CD4-positive, alpha-beta T cell treated with Interleukin-17A for 1 hour (primary cell): ENCODE measurements around the gene MLIP.
"Not testable (repeated sequence)": the region's sequence is repeated elsewhere in the genome, so short reads cannot be mapped to it uniquely, and the experiment has no call there.

Experiments
- DNase-seq: peaks from one replicate; pipeline ENCODE4 v3.0.0-alpha.2; 2020

Gene MLIP

DNA sequence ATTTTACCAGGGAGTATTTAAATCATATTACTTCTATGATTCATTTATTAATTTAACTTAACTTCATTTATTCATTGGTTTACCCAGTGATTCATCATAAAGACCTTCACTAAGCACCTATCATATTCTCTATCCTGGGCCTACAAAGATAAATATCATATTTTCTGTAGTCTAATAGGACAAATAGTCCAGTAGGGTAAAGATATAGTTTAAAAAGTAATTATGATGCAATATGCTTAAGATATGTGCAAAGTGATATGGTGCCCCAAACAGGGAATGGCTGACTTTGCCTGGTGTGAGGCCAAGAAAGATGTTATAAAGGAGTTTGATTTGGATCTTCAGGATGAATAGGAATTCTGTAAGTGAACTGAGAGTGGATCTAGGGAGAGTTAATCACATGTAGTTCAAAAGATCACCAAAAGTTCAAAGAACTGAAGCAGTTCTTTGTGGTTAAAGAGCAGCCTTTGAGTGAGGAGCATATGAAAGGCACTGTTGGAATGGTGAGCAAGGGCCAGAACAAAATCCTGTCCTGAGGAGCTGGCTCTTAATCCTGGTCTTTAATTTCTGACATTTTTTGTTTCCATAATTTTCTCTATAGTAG is 45.5 kb downstream of the MLIP start:
- DNase-seq, result no peak

DNA sequence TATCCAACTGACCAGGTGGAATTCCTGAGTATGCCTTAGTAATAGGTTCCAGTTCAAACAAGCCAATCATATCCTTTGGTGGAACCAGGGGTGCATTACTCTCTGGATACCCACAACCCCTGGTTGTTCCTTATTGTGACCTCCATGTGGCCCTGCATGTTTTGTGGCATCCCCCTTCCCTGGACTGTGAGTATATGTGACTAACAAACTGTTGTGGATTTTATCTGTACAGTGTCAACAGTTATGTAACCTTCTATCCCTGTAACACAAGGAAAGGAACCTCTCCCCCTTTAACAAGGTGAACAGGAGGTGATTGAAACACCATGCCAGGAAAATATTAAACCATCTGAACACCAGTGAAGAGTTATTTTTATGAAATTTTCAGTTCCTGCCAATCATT is 46.2 kb downstream of the MLIP start:
- DNase-seq, result no peak

DNA sequence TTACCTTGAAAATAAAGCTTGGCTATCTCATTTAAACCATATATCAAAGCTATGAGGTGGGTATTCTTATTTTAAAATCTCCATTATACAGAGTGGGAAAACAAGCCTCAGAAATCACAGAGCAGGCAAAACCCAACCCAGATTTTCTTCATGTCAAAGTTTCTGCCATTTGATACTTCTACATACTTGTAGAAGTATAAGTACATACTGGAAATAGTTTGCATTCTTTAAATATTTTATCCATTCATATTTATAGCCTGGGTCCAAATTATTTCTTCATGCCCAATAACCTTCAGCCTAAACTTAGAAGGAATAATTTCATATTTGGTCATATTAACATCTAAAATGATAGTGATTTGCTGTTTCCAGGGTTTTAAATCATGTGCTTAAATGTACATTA is 61.8 kb downstream of the MLIP start:
- no peak for DNase-seq

DNA sequence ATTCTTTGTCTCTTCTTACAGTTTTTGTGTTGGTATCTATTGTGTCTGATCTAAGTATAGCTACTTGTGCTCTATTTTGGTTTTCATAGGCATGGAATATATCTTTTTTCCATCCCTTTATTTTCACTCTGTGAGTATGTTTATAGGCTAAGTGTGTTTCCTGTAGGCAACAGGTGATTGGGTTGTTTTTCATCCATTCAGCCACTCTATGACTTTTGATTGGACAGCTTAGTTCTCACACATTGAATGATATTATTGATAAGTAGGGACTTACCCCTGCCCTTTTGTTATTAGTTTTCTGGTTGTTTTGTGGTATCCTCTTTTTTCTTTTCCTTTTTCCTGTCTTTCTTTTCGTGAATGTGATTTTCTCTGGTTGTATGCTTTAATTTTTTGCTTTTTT is 67.9 kb downstream of the MLIP start:
- DNase-seq, result no peak

DNA sequence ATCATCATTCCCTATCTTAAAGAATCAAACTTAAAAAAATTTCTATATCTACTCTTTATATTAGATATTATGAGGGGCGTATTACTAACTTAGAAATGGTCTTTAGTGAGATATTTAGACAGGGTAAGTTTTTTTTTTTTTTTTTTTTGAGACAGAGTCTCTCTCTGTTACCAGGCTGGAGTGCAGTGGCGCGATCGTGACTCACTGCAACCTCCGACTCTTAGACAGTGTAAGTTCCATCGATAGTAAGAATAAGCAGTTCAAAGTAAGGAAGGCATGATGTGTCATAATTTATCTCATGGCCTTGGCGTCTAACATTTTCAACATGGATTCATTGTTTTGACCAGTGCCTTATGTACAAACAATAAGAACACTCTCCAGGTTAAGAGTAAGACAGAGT is 72.4 kb downstream of the MLIP start:
- no peak for DNase-seq

DNA sequence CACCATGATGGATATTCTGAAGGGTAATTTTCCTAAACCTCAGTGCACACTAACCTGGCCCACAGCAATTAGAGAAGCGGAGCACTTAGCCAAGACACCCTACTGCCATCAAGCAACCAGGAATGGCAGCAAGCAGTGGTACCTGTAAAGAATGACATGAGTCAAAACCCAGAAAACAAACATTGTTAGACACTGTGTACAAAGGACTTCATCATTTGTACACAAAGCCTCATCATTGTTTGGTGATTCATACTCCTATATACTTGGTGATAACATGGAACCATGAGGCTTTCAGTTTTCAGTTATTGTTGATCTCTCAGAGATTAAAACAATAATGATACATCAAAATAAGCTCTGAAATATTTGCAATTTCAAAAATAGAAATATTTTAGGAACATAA is 74.6 kb downstream of the MLIP start:
- DNase-seq, result no peak

DNA sequence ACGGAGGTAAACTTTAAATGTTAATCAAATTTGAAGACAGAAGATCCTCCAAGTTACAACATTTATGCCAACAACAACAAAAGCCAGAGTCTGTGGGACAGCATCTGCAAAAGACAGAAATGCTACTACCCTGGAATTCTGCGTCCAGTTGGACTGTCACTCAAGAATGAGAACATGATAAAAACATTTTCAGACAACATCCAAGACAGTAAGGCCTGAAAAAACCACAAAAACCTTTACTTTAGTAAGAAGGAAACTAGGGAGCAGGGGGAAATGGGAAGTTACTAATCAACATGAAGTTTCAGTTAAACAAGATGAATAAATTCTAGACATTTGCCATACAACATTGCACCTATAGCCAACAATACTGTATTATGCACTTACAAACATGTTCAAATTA is 77.6 kb downstream of the MLIP start:
- DNase-seq, result no peak

DNA sequence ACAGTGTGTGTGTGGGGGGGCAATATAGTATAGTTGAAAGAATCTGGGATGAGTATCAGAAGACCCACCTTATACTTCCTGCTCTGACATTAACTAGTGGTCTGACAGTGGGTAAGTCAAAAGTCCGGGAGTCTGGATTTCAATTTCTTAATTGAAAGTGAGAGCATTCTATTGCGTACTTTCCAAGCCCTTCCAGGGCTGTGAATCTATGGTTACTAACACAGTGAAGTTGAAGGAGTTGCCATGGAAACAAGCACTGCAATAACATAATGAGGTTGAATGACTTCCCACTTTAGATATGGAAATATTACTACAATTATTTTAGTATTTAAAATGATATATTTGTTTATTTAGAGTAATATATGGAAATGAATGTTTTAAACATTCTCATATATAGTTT is 80.2 kb downstream of the MLIP start:
- no peak for DNase-seq

DNA sequence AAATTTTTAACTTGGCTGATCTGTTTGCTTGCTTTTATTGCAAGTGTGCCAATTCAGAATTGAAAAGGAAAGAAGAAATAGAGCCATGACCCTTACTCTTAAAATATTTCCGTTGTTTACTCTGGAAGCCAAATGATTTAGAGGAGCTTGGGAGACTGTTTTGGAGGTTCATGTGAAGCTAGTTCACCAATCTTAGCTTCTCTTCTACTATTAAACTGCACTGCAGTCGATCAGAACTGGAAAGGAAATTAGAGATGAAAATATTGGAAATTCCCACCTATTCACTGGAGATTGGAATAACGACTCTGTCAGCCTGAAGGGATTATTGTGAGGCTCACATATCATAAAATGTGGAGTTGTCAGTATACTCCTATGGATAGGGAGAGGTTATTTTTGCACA is 81.8 kb downstream of the MLIP start:
- DNase-seq, result no peak

DNA sequence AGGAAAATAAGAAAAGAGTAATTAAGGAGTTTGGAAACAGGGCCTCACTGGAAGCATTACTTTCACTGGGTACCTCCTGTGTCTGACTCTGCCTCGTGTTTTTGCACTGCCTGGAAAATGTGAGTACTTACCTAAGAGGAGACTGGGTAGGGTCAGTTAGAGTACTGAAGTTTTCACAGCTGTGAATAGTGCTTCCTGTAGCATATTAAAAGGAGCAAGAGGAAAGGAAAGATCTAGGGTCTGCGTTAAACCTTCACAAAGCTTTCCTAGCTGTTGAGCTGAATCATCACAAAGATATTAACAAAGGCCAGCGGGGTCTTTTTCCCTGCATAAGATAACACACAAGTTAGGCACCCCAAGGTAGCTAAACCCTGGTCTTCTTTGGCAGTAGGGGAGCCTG is 82.3 kb downstream of the MLIP start:
- no peak for DNase-seq

DNA sequence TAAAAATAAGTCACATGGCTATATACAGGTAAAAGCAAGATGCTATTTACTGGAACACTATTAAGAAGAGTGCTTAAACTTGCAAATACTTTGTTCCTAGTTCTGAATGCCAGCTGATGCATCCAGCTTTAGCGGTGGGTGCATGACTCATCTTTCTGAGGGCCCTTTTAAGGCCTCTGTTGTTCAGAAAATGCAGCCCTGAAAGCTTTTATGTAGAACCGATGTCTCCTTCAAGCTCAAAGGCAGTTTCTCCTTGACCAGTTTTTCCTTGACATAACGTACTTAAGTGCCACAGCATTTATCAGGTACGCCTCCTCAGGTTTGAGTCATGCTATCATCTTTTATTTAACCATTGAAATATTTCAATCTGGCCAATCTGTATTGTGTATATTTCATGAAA is 82.8 kb downstream of the MLIP start:
- no peak for DNase-seq

DNA sequence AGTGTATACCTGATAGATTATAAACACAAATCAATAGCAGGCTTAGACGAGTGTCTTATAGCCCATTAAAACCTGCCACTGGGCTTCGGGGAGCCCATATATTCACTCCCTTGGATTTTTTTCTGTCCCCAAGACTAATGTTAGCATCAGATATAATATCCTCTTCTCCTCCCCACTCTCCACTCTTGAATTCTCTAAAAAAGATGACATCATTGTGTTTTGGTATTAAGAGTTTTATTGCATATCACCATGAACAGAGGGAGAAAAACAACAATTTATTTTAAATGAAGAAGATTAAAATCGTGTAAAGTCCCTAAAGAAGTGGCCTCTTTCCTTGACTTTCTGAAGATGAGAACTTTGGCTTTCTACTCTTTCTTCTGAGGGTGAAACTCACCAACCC is 84.4 kb downstream of the MLIP start:
- no peak for DNase-seq

DNA sequence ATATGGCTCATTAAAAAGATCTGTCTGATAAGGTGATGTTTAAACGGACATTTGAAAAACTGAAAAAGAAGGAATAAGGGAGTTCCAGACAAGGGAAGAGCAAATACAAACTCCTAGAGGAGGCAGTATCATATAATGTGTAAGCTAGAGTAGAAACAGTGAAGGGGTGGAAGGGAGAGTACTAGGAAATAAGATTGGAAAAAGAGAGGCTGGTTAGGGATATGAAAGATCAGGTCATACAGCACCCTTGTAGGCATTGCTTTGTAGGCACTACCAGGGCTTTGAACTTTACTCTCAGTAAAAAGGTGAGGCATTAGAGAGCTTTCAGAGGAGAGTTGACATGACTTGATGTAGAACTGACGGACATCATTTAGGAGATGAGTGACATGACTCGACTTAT is 85.7 kb downstream of the MLIP start:
- no peak for DNase-seq

DNA sequence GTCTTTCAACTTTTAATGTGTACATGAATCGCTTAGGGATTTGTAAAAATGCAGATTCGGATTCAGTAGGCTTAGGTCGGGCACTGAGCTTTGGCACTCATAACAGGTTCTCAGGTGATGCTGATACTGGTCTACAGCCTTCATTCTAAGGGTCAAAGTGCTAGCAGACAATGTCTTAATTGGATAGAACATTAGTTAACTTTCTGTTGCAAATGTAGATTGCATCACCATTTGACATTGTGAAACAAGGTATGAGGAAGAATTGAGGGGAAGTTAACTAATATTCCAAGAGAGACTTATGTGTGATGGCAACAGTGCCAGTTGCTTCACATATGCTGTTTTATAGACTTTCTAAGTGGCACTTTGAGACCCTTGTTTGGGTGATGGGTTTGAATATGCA is 86.9 kb downstream of the MLIP start:
- DNase-seq, result peak; percentile 3

DNA sequence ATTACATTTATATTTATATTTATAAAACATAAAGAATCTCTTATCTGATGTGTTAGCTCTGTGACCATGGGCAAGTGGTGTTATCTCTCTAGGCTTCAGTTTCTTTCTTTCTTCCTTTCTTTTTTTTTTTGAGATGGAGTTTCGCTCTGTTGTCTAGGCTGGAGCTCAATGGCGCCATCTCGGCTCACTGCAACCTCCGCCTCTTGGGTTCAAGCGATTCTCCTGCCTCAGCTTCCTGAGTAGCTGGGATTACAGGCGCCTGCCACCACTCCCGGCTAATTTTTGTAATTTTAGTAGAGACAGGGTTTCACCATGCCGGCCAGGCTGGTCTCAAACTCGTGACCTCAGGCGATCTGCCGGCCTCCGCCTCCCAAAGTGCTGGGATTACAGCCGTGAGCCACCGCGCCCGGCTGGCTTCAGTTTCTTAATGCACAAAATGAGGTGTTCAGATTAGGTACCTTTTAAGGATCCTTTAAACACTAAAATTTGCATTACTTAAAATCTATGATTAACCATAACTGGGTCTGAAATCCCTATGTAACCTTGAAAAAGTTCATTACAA is 92.3 kb downstream of the MLIP start:
- DNase-seq, result not testable (repeated sequence)

DNA sequence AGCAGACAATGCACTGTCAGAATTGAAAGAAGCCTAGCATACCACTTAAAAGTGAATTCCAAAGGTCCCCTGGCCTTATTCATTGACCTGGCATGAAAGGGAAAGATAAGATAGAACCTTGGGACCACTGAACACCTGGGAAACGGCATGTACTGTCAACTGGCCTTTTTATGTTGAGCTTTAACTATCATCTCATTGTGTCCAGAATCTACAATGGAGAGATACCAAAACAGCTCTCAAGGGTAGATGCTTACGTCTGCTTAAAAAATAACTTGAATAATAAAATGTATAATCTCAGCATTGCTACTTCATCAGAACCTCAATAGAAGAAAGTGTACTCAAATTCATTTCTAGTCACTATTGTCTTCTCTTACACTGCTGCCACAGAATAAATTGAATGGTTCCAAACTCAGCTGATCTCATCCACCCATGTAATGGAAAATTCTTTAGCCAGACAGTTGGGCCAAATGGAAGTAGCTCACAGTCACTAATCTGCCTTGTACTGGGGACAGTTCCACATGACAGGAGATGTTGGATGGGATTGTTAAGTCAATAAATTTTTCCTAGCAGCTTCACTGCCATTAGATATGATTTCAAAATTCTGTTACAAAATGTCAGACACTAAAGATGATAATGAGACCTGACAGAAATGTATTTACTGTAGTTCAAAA is 93.8 kb downstream of the MLIP start:
- no peak for DNase-seq

DNA sequence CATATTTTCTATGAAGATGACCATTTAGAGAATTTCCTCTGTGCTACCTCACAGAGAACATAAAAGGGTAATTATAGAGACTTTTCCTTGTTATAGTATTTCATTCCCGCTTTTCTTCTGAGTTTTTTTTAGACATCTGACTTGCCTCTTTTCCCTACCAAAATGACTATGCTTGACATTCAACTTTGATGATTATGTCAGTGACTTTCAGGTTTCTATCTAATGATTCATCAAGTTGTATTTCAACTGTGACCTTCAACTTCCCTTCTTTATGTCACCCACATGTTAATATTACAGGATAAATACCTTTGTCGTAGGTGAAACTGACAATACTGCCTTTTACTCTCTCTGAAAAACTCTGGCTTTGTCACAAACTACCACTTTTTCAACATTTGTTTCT is 95.3 kb downstream of the MLIP start:
- no peak for DNase-seq

DNA sequence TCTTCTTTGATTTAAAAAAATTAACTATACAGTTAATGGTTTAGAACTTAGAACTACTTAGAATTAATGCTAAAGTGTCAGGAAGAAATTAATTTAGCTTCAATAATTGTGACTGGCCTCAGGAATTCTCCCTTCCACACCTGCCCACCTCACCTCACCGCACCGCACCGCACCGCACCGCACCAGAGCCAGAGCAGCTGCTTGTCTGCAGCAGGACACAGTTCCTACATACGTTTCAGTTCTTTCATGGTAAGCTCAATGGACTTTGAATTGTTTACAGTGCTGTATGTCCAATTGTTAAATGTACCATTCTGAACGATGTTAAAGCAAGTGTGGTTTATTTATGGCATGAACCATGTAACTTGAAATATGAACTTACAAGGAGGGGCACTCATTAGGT is 98.7 kb downstream of the MLIP start:
- not testable (repeated sequence) for DNase-seq

DNA sequence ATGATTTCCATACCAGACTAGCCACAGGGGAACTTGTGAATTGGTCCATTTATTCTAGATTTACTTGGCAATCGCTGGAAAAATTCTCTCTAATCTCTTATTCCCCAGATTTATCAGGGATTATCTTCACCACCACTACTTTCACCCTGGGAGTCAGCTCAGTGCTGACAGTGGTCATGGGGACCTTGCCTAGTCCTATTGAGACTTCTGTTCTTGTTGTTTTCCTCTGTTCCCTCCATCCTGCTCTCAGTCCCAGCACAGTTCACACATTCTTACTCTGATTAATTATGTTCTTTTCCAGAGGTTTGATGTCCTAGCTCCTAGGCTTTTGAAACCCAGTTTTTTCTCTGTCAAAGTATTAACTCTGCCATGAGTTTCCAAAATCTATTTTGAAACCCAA is 103.0 kb downstream of the MLIP start:
- no peak for DNase-seq

DNA sequence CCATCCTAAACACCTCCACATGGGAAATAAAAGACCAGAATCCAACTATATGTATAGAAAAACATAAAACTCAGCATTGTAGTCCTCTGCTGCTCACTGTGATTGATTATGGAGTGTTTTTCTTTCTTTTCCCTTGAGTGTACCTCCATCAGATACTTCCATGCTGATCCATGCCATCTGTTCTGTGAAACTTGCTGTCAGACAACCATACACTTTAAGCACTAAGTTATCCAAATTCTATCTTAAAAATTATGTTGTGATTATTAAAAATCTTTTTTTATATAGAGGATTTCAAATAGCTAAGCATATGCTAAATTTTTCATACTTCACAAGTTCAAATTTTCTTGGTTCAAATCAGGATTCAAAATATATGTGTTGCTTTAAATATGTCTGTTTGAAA is 105.1 kb downstream of the MLIP start:
- DNase-seq, result no peak

DNA sequence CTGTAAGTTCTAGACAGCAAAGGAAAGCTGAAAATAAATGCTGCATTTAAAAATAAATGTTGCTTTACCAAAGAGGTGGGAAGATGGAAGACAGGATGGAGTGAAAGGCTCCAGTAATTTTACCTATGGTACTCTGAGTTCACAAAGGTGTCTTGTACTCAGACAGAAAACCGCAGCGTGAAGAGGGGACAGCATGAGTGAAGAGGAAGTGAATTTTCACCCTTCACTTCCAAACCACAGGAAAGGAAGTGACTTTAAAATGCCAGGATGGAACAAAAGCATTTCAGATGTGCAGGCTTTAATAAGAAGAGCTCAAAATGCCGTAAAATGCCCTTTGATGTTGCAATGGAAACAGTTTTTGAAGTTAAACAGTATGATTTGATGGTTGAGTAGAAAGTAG is 105.8 kb downstream of the MLIP start:
- DNase-seq, result no peak

DNA sequence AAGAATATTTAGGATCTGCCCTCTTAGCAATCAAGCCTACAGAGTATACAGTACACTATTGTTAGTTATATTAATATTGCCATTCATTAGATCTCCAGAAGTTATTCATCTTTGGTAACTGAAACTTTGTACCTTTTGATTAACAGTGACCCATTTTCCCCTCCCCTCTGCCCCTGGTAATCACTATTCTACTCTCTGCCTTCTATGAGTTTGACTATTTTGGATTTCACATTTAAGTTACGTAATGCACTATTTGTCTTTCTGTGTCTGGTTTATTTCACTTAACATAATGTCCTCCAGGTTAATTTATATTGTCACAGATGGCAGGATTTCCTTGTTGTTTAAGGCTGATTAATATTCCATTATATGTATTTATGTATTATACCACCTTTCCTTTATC is 111.0 kb downstream of the MLIP start:
- no peak for DNase-seq

DNA sequence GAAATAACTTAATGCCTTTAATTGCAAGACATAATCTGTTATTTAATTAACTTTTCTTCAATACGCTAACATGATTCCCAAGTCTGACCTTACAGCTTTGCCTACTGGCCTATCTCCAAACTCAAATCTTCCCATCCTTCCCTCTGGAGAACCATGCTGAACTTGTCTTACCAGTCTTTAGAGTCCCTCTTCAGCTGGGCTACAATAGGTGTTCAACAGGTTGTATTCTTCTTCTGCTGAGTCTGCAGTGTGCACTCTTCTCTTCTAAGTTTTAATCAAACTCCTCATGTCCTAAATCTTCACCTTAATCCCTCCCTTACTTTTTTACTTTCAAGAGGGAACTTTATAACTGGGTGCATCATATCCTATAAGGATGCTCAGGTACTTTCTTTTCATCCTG is 121.5 kb downstream of the MLIP start:
- DNase-seq, result no peak

DNA sequence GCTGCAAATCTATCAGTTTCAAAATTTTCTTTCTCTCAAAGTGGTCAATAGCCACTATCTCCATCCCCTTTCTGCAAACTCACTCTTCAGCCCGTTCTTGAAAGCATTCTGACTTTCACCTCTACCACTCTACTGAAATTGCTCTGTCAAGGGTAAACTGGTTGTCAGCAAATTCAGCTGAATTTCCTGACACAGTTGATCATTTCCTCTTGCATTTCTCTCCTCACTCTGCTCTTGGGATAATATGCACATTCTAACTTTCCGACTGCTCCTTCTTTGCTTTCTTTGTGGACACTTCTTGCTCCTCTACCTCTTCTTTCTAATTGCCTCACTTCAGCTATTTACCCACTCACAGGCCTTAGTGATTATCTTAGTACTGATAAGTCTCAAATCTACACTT is 123.3 kb downstream of the MLIP start:
- DNase-seq, result no peak

DNA sequence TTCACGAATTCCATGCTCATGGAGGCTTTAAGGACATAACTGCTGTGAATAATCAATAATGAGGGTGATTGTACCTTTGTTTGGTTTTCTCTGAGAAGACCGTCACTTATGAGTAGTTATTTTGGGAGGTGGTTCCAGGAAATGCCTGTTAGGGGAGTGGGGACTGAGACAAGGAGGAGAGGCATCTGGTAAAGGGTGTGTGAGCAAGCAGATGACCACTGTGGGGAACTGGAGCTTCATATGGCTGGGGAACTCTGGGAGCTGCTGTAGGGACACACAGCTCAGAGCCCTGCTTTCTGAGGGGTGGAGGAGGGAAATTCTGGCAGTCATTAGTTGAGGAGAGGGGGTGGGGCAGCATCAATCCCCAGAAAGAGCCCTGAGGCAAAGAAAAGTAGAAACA is 125.7 kb downstream of the MLIP start:
- no peak for DNase-seq
